ENCODE measurements around the gene GPANK1. TPM values are rescaled to one million over a fixed set of nuclear protein-coding genes. Genes with fewer than 3 reads are reported as not detected.
A peak's percentile ranks its signal among the peaks of the same experiment; 100 is the strongest.

The GPANK1 gene
- total and polyA plus RNA-seq, 9 of the 15 experiments (the other 6 are each of a cell fraction or from before 2014, with no cell fraction given) = 32.2 to 111 (median 46.3) TPM

DNA sequence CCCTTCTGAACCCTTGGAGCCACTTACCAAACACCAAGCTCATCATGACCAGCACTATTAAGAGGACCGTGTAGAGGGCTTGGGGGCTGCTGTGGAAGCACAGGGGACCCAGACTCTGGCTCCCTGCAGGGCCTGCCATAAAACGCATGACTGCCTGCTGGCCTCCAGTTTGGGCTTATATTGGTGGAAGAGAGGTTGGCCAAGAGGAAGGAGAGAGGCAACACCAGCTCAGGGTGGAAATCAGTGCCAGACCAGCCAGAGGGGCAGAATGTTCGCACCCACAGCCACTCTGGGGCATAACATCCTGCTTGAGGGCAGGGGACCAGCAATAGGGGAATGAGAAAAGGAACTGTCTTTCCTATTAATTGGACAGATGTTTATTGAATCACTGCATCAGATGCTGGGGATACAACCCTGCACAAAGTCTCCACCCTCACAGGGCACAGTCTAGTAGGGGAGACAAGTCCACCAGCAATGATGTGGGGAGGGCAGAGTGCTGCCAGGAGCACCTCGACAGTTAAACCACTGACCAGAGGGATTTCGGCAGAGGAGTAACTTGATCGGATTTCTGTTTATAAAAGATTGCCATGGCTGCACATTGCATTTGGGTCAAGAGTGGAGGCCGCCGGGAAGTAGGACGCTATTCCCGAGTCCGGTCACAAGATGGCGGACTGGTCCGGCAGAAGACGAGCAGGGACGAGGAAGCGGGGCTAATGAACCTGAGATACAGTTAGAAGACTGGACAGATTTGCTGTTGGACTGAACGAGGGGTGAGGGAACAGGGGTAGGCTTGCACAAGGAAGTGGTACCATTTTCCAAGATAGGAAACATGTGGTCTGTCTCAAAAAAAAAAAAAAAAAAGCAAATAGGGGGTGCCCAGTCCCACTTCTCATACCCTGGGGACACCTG lies 15.7 kb upstream of the GPANK1 start, which contains the start of gene LY6G5C (continued):
- TF ChIP-seq CREBBP (IDR thresholded peaks at IDR 0.05; ENCODE audit: low read depth, low read length) (no peak), SOX6 (IDR thresholded peaks at IDR 0.05) (0 out of 2 replicates have a peak, but pooled peaks have one; percentile 8), ZNF764 (CRISPR knock-in tag; IDR thresholded peaks at IDR 0.05; ENCODE audit: low read depth) (no peak), CTBP1 (IDR thresholded peaks at IDR 0.05; ENCODE audit: borderline replicate concordance) (0 out of 2 replicates have a peak, but pooled peaks have one; percentile 51), HOXB6 (CRISPR knock-in tag; IDR thresholded peaks at IDR 0.05; ENCODE audit: borderline replicate concordance) (no peak), CBX2 (IDR thresholded peaks at IDR 0.05; ENCODE audit: insufficient read depth, low read length, poor library complexity, severe bottlenecking) (no peak), ERF (CRISPR knock-in tag; IDR thresholded peaks at IDR 0.05) (0 out of 2 replicates have a peak, but pooled peaks have one; percentile 60), FOXJ3 (CRISPR knock-in tag; IDR thresholded peaks at IDR 0.05) (0 out of 2 replicates have a peak, but pooled peaks have one; percentile 6), GABPB2 (CRISPR knock-in tag; conservative IDR thresholded peaks at IDR 0.05) (no peak), SPI1 (IDR thresholded peaks at IDR 0.05; ENCODE audit: borderline replicate concordance, low read depth, low read length) (peak; percentile 69), ATF7 (IDR thresholded peaks at IDR 0.05) (peak; percentile 67; the same call in 1 of the 2 replicates), EP300 (IDR thresholded peaks at IDR 0.05; ENCODE audit: low read length) (peak; percentile 39; the same call in 1 of the 2 replicates), CBFA2T2 (conservative IDR thresholded peaks at IDR 0.05) (no peak), U2AF2 (optimal IDR thresholded peaks at IDR 0.05; ENCODE audit: low read depth, low read length) (no peak), ETV5 (CRISPR knock-in tag; IDR thresholded peaks at IDR 0.05; ENCODE audit: low read depth) (peak; percentile 50; the same call in 1 of the 2 replicates), XRCC4 (IDR thresholded peaks at IDR 0.05; ENCODE audit: extremely low read depth, insufficient read depth, insufficient read length) (no peak), TEAD1 (CRISPR knock-in tag; IDR thresholded peaks at IDR 0.05) (0 out of 4 replicates have a peak, but pooled peaks of 1 of the 2 experiments have one; percentile 9), ZBTB17 (CRISPR knock-in tag; IDR thresholded peaks at IDR 0.05) (no peak)
- TF ChIP-seq, protein P1, sequence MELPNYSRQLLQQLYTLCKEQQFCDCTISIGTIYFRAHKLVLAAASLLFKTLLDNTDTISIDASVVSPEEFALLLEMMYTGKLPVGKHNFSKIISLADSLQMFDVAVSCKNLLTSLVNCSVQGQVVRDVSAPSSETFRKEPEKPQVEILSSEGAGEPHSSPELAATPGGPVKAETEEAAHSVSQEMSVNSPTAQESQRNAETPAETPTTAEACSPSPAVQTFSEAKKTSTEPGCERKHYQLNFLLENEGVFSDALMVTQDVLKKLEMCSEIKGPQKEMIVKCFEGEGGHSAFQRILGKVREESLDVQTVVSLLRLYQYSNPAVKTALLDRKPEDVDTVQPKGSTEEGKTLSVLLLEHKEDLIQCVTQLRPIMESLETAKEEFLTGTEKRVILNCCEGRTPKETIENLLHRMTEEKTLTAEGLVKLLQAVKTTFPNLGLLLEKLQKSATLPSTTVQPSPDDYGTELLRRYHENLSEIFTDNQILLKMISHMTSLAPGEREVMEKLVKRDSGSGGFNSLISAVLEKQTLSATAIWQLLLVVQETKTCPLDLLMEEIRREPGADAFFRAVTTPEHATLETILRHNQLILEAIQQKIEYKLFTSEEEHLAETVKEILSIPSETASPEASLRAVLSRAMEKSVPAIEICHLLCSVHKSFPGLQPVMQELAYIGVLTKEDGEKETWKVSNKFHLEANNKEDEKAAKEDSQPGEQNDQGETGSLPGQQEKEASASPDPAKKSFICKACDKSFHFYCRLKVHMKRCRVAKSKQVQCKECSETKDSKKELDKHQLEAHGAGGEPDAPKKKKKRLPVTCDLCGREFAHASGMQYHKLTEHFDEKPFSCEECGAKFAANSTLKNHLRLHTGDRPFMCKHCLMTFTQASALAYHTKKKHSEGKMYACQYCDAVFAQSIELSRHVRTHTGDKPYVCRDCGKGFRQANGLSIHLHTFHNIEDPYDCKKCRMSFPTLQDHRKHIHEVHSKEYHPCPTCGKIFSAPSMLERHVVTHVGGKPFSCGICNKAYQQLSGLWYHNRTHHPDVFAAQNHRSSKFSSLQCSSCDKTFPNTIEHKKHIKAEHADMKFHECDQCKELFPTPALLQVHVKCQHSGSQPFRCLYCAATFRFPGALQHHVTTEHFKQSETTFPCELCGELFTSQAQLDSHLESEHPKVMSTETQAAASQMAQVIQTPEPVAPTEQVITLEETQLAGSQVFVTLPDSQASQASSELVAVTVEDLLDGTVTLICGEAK (IDR thresholded peaks at IDR 0.05) = no peak
- TF ChIP-seq, protein P1 (CRISPR knock-in tag; IDR thresholded peaks at IDR 0.05) = no peak
